Transverse colon (tissue), 4 donors: ENCODE results near the gene OLR1.

Experiments used
- EP300 ChIP-seq: sonication (generic); formaldehyde crosslinking; IDR thresholded peaks from one replicate; pipeline ENCODE4 v1.6.1; 2017; ENCODE audit warnings: antibody characterized with exemption, low read depth
- POLR2A ChIP-seq: fragments of 450-650 bp; IDR thresholded peaks from one replicate; pipeline ENCODE4 v1.6.1; 2016; ENCODE audit warnings: antibody characterized with exemption, mild to moderate bottlenecking, moderate library complexity
- POLR2AphosphoS5 ChIP-seq, 3 donors: sonication (generic); formaldehyde crosslinking; IDR thresholded peaks; one replicate each; pipeline ENCODE4 v1.6.1; 2016; ENCODE audit warnings: antibody characterized with exemption in 3 of 3
- TF ChIP-seq, protein P1 (sequence below), 5 experiments: fragments of 200-600 bp in 3 of 5; fragments of 450-650 bp in 2 of 5; sonication (generic) in 3 of 5; IDR thresholded peaks; 1 replicate in 2 of 5; 2 replicates in 3 of 5; pipeline ENCODE4 v1.5.1; 2016 to 2017; ENCODE audit warnings: antibody characterized with exemption in 5 of 5, inconsistent platforms in 3 of 5, mild to moderate bottlenecking in 2 of 5, moderate library complexity in 1 of 5

- TF ChIP-seq, protein P1, sequence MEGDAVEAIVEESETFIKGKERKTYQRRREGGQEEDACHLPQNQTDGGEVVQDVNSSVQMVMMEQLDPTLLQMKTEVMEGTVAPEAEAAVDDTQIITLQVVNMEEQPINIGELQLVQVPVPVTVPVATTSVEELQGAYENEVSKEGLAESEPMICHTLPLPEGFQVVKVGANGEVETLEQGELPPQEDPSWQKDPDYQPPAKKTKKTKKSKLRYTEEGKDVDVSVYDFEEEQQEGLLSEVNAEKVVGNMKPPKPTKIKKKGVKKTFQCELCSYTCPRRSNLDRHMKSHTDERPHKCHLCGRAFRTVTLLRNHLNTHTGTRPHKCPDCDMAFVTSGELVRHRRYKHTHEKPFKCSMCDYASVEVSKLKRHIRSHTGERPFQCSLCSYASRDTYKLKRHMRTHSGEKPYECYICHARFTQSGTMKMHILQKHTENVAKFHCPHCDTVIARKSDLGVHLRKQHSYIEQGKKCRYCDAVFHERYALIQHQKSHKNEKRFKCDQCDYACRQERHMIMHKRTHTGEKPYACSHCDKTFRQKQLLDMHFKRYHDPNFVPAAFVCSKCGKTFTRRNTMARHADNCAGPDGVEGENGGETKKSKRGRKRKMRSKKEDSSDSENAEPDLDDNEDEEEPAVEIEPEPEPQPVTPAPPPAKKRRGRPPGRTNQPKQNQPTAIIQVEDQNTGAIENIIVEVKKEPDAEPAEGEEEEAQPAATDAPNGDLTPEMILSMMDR (IDR thresholded peaks at IDR 0.05) = no peak
- TF ChIP-seq POLR2A = no peak
- no peak for TF ChIP-seq POLR2AphosphoS5 (IDR thresholded peaks at IDR 0.05)
- no peak for TF ChIP-seq EP300
These were observed 36.8 kb downstream of the OLR1 start for GRCh38 chr12:10135126-10135525.
